OCI-LY7 (cell line): ENCODE results near the gene KLF3. TPM values are rescaled to one million over a fixed set of nuclear protein-coding genes. Genes with fewer than 3 reads are reported as not detected.

Experiments
- BruUV-seq: library from RNA; stranded (reverse); fragments of 400-500 nt; replicated peaks from 2 replicates; lab custom pipeline; 2021; lab: Mats Ljungman, UMichigan
- CTCF ChIA-PET: fragments of 300-600 bp; sonication (Branson Sonifier 250); formaldehyde crosslinking; loops from one replicate; lab custom pipeline; 2022; ENCODE audit warnings: antibody characterized with exemption; ENCODE audit not compliant: unreplicated experiment; lab: Charles Lee
- POLR2A ChIA-PET: fragments of 300-600 bp; sonication (Branson Sonifier 250); formaldehyde crosslinking; loops from one replicate; lab custom pipeline; 2022; ENCODE audit warnings: antibody characterized with exemption; lab: Charles Lee
- DNase-seq: peaks from one replicate; pipeline ENCODE4 v3.0.0-alpha.2; 2015; ENCODE audit warnings: low spot score
- H2AFZ ChIP-seq: fragments of 200-600 bp; sonication (generic), shearing (Covaris generic); 2 replicates; pipeline ENCODE4 v1.6.1; 2014; ENCODE audit warnings: mild to moderate bottlenecking, antibody characterized with exemption, low read length, moderate library complexity
- H3K27ac ChIP-seq: fragments of 200-600 bp; sonication (generic); 2 replicates; pipeline ENCODE4 v1.5.1; 2014; ENCODE audit warnings: mixed run types, low read depth, mild to moderate bottlenecking, moderate library complexity, low read length, inconsistent platforms; ENCODE audit not compliant: poor library complexity, severe bottlenecking
- H3K36me3 ChIP-seq: fragments of 200-600 bp; sonication (generic); 2 replicates; pipeline ENCODE4 v1.6.1; 2014; ENCODE audit warnings: mild to moderate bottlenecking, antibody characterized with exemption, low read length, moderate library complexity, mixed read lengths; ENCODE audit not compliant: insufficient read depth
- H3K4me1 ChIP-seq: fragments of 200-600 bp; sonication (generic); 2 replicates; pipeline ENCODE4 v1.5.1; 2014; ENCODE audit warnings: mild to moderate bottlenecking, low read length; ENCODE audit not compliant: insufficient read depth, poor library complexity, severe bottlenecking
- H3K4me2 ChIP-seq: fragments of 200-600 bp; sonication (generic); 2 replicates; pipeline ENCODE4 v1.6.1; 2014; ENCODE audit warnings: mild to moderate bottlenecking, low read length
- H3K4me3 ChIP-seq: fragments of 200-600 bp; sonication (generic); 2 replicates; pipeline ENCODE4 v1.5.1; 2014; ENCODE audit warnings: mild to moderate bottlenecking, low read depth, low read length; ENCODE audit not compliant: poor library complexity, severe bottlenecking
- H3K79me2 ChIP-seq: fragments of 200-600 bp; sonication (generic); 2 replicates; pipeline ENCODE4 v1.6.1; 2016; ENCODE audit warnings: low read depth, mild to moderate bottlenecking, low read length, moderate library complexity, mixed read lengths; ENCODE audit not compliant: insufficient read depth
- H3K9me2 ChIP-seq: fragments of 200-600 bp; sonication (generic); 2 replicates; pipeline ENCODE4 v1.6.1; 2016; ENCODE audit warnings: mild to moderate bottlenecking, low read length, mixed read lengths; ENCODE audit not compliant: insufficient read depth
- H3K9me3 ChIP-seq: fragments of 200-600 bp; sonication (generic); 2 replicates; pipeline ENCODE4 v1.6.1; 2014; ENCODE audit warnings: mild to moderate bottlenecking, mixed run types, low read length, mixed read lengths
- H4K20me1 ChIP-seq: fragments of 200-600 bp; sonication (generic); 2 replicates; pipeline ENCODE4 v1.6.1; 2014; ENCODE audit warnings: mild to moderate bottlenecking, antibody characterized with exemption, low read length, moderate library complexity, mixed read lengths; ENCODE audit not compliant: insufficient read depth
- EZH2phosphoT487 ChIP-seq: fragments of 200-600 bp; sonication (generic); IDR thresholded peaks from 2 replicates; pipeline ENCODE4 v1.6.1; 2018; ENCODE audit warnings: low read depth, borderline replicate concordance, mild to moderate bottlenecking, mixed run types, antibody characterized with exemption, low read length, moderate library complexity, mixed read lengths
- intact Hi-C: fragments of 100-400 bp; cut with micrococcal nuclease; formaldehyde crosslinking; loops from one replicate; pipeline ENCODE4 v1.10.0; 2022; ENCODE audit not compliant: unreplicated experiment
- total RNA-seq, 2 experiments: library from RNA; depleted of rRNA in 1 of 2; stranded (reverse); fragments of >200 nt in 1 of 2; shearing (Covaris generic) in 1 of 2; gene quantifications; 2 replicates each; pipeline ENCODE4 v1.2.3, GENCODE V29; 2014 to 2022
- TF ChIP-seq, protein P1 (sequence below): fragments of 200-600 bp; sonication (generic); conservative IDR thresholded peaks from 2 replicates; pipeline ENCODE4 v1.5.1; 2014; ENCODE audit warnings: mild to moderate bottlenecking, antibody characterized with exemption, low read length, moderate library complexity, mixed read lengths

The KLF3 gene
- total RNA-seq, 2 experiments from 2014 or later, result 0.09 to 0.23 TPM

DNA sequence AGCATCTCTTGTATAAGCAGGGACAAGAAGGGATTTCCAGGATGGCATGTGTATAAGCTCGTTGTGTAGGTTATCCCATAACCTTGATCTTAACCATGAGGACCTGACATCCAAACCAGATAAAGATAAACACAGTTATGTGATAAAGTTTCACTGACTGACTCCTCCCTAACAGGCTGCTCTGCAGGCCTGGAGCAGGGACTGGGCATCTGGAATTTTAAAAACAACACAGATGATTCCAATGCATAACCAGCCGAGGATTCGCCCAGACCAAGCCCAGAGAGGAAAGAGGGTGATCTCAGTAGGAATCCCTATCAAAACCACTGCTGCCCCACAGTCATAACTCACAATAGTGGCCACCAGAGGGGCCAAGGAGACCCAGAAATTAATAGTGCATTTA lies 22.7 kb downstream of the KLF3 start:
- ChIA-PET CTCF (no interaction called here), POLR2A (interaction anchor here (1.2 kb wide), 1 partner anchor 11 kb away, joined by 5 read pairs; no protein-coding TSS in a partner anchor)
- DNase-seq, result no peak
- Histone ChIP-seq H2AFZ (no peak overlapping the region), H3K36me3 (no peaks in the 10 kb centered on the region), H3K79me2 (no peaks in the 10 kb centered on the region), H3K9me2 (no peaks in the 10 kb centered on the region), H3K27ac (no peak overlapping the region), H3K9me3 (no peaks in the 10 kb centered on the region), H3K4me2 (no peak overlapping the region), H4K20me1 (no peaks in the 10 kb centered on the region), H3K4me1 (no peaks in the 10 kb centered on the region), H3K4me3 (no peak overlapping the region)
- intact Hi-C loops, result no loop called here
- no peak for TF ChIP-seq EZH2phosphoT487
- TF ChIP-seq, protein P1, sequence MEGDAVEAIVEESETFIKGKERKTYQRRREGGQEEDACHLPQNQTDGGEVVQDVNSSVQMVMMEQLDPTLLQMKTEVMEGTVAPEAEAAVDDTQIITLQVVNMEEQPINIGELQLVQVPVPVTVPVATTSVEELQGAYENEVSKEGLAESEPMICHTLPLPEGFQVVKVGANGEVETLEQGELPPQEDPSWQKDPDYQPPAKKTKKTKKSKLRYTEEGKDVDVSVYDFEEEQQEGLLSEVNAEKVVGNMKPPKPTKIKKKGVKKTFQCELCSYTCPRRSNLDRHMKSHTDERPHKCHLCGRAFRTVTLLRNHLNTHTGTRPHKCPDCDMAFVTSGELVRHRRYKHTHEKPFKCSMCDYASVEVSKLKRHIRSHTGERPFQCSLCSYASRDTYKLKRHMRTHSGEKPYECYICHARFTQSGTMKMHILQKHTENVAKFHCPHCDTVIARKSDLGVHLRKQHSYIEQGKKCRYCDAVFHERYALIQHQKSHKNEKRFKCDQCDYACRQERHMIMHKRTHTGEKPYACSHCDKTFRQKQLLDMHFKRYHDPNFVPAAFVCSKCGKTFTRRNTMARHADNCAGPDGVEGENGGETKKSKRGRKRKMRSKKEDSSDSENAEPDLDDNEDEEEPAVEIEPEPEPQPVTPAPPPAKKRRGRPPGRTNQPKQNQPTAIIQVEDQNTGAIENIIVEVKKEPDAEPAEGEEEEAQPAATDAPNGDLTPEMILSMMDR, result no peak
- BruUV-seq, result no TSS peak

DNA sequence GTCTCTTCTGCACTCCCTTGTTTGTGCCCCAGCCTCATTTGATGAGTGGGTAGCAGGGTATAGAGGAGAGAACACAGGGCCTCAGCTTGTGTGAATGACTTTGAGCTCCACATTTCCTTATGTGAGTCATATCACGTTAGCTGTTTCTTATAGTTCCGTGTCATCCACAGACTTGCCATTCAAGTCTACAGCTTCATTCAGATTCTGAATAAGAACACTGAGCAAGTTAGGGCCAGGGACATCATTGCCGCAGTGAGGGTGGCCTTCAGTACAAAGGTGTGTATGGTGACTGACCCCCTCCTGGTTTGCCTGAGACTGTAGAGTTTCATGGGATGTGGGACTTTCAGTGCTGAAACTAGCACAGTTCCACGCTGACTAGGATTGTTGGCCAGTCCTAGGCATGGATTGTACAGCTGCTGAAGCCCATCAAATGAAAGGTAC lies 23.6 kb downstream of the KLF3 start:
- H3K27ac ChIP-seq, result no peak overlapping the region
- no peaks in the 10 kb centered on the region for H3K36me3 ChIP-seq
- H3K9me2 ChIP-seq, result no peaks in the 10 kb centered on the region
- H3K4me2 ChIP-seq, result no peak overlapping the region
- POLR2A ChIA-PET, result interaction anchor here (0.6 to 1.2 kb wide), 3 partner anchors 10 to 19 kb away, joined by 3 to 5 read pairs (median 3); no protein-coding TSS in a partner anchor
- no peak for DNase-seq
- CTCF ChIA-PET, result no interaction called here
- H3K4me3 ChIP-seq, result no peak overlapping the region
- no peaks in the 10 kb centered on the region for H3K4me1 ChIP-seq
- no peaks in the 10 kb centered on the region for H4K20me1 ChIP-seq
- H2AFZ ChIP-seq, result no peak overlapping the region
- TF ChIP-seq EZH2phosphoT487, result no peak
- TF ChIP-seq, protein P1, result no peak
- H3K9me3 ChIP-seq, result no peaks in the 10 kb centered on the region
- H3K79me2 ChIP-seq, result no peaks in the 10 kb centered on the region
- intact Hi-C loops, result no loop called here
- BruUV-seq, result no TSS peak

DNA sequence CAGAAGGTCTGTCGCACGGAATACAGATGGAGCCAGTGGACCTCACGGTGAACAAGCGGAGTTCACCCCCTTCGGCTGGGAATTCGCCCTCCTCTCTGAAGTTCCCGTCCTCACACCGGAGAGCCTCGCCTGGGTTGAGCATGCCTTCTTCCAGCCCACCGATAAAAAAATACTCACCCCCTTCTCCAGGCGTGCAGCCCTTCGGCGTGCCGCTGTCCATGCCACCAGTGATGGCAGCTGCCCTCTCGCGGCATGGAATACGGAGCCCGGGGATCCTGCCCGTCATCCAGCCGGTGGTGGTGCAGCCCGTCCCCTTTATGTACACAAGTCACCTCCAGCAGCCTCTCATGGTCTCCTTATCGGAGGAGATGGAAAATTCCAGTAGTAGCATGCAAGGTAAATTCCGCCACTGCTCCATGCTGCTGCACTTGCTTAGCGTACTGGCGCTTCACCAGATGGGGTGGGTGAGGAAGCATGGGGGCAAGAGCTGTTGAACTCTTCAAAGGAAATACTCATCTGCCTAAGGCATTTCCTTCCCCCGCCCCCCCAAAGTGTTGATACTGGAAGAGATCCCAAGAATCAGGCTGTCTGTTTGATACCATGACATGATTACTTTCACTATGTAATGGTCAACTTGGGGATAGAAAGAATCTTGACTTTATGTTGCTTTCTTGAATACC lies 24.8 kb downstream of the KLF3 start:
- Histone ChIP-seq H3K4me2 (no peak overlapping the region), H3K4me3 (no peak overlapping the region), H3K4me1 (no peaks in the 10 kb centered on the region), H3K9me3 (no peaks in the 10 kb centered on the region), H4K20me1 (no peaks in the 10 kb centered on the region), H3K27ac (no peak overlapping the region), H3K36me3 (no peaks in the 10 kb centered on the region), H3K9me2 (no peaks in the 10 kb centered on the region), H2AFZ (no peak overlapping the region), H3K79me2 (no peaks in the 10 kb centered on the region)
- POLR2A ChIA-PET, result interaction anchor here (0.6 kb wide), 1 partner anchor 152 kb away, joined by 3 read pairs; no protein-coding TSS in a partner anchor
- intact Hi-C loops, result no loop called here
- no peak for DNase-seq
- CTCF ChIA-PET, result no interaction called here
- no TSS peak for BruUV-seq
- no peak for TF ChIP-seq EZH2phosphoT487
- TF ChIP-seq, protein P1, result no peak
